Lung (tissue), 12 donors: Measurements from ENCODE around the gene CDH4. TPM values are rescaled to one million over a fixed set of nuclear protein-coding genes. Genes with fewer than 3 reads are reported as not detected.

Experiments
- ATAC-seq: fragments of 200-7000 bp; cut with Tn5 transposase; one replicate; pipeline ENCODE4 v1.9.1; 2020; ENCODE audit warnings: moderate number of reproducible peaks; ENCODE audit not compliant: insufficient read depth, low FRiP score
- DNase-seq, 3 donors: peaks; one replicate each; pipeline ENCODE4 v3.0.0-alpha.2; 2013 to 2017
- H3K27ac ChIP-seq, 2 donors: one replicate each; pipeline ENCODE4 v1.5.1; 2013; ENCODE audit warnings: mild to moderate bottlenecking in 2 of 2, moderate library complexity in 2 of 2, control low read depth in 1 of 2, inconsistent platforms in 1 of 2, low read depth in 1 of 2, low read length in 1 of 2
- H3K27me3 ChIP-seq, 3 donors: one replicate each; pipeline ENCODE4 v1.5.1; 2013; ENCODE audit warnings: low read length in 2 of 3; ENCODE audit not compliant: control insufficient read depth in 3 of 3, insufficient read depth in 3 of 3
- H3K36me3 ChIP-seq, 4 donors: one replicate each; pipeline ENCODE4 v1.5.1; 2013; ENCODE audit warnings: low read length in 4 of 4, mild to moderate bottlenecking in 1 of 4, moderate library complexity in 1 of 4; ENCODE audit not compliant: control insufficient read depth in 4 of 4, insufficient read depth in 4 of 4
- H3K4me1 ChIP-seq, 5 donors: one replicate each; pipeline ENCODE4 v1.5.1; 2013; ENCODE audit warnings: low read length in 5 of 5, mild to moderate bottlenecking in 2 of 5, moderate library complexity in 1 of 5; ENCODE audit not compliant: control insufficient read depth in 5 of 5, insufficient read depth in 5 of 5
- H3K4me3 ChIP-seq: one replicate; pipeline ENCODE4 v1.5.1; 2013; ENCODE audit warnings: mild to moderate bottlenecking, control low read depth, moderate library complexity
- H3K9ac ChIP-seq, 2 donors: one replicate each; pipeline ENCODE4 v1.5.1; 2013; ENCODE audit warnings: low read length in 2 of 2, control low read depth in 1 of 2; ENCODE audit not compliant: insufficient read depth in 1 of 2
- H3K9me3 ChIP-seq, 4 donors: one replicate each; pipeline ENCODE4 v1.5.1; 2013; ENCODE audit warnings: low read length in 3 of 4, mild to moderate bottlenecking in 1 of 4, moderate library complexity in 1 of 4; ENCODE audit not compliant: control insufficient read depth in 4 of 4, insufficient read depth in 3 of 4
- CTCF ChIP-seq: IDR thresholded peaks from 2 replicates; pipeline ENCODE4 v1.5.1; 2012; ENCODE audit warnings: mild to moderate bottlenecking; ENCODE audit errors: control extremely low read depth, extremely low read depth
- WGBS, 2 donors: extraction: QIAGEN DNeasy Blood & Tissue Kit; methylation state at CpG; one replicate each; pipeline ENCODE4 v1.1.7; 2013; 5-methylcytosine and 5-hydroxymethylcytosine counted together
- polyA plus RNA-seq, 2 donors: library from polyadenylated mRNA; stranded (reverse); fragments of 200-250 nt; gene quantifications; one replicate each; pipeline ENCODE4 v1.2.1, GENCODE V29; 2013
- total RNA-seq, 2 donors: library from RNA; depleted of rRNA in 1 of 2; stranded (reverse); fragments of >200 nt in 1 of 2; gene quantifications; one replicate each; pipeline ENCODE4 v1.2.1, GENCODE V29; 2014 to 2021
- donor health status: control.
- donor health status: control.
- donor health status: Bipolar disorder and iron deficiency.
- donor health status: healthy.
- donor health status: DM: yes; HTN: yes; CAD: no.

The CDH4 gene
- total and polyA plus RNA-seq, 4 donors: 0.10 to 2.1 (median 0.34) TPM

GRCh38 chr20:61301711-61302525 lies 49.9 kb downstream of the CDH4 start:
- no peak overlapping the region for H3K4me3 ChIP-seq
- H3K36me3 ChIP-seq: peaks cover 0 to 2% (median 0%) of the 10 kb centered on the region in 4 donors
- H3K27ac ChIP-seq: no peak overlapping the region
- H3K4me1 ChIP-seq: peaks cover 0 to 3% (median 0%) of the 10 kb centered on the region in 5 donors
- H3K9me3 ChIP-seq: peaks cover 0 to 3% (median 0%) of the 10 kb centered on the region in 4 donors
- DNase-seq: no peak
- H3K27me3 ChIP-seq: no peaks in the 10 kb centered on the region
- 73 to 74% methylated on average over 21 of the region's 21 CpGs for WGBS, 2 donors
- TF ChIP-seq CTCF: no peak
- no peak overlapping the region for H3K9ac ChIP-seq
- no peak for ATAC-seq

GRCh38 chr20:61303217-61303616 lies 51.2 kb downstream of the CDH4 start:
- peaks cover 0 to 2% (median 0%) of the 10 kb centered on the region in 4 donors for H3K36me3 ChIP-seq
- H3K9ac ChIP-seq: no peak overlapping the region
- DNase-seq (no peak), ATAC-seq (no peak)
- no peak overlapping the region for H3K27ac ChIP-seq
- no peak for TF ChIP-seq CTCF
- peaks cover 0 to 3% (median 0%) of the 10 kb centered on the region in 4 donors for H3K9me3 ChIP-seq
- no peak overlapping the region for H3K4me3 ChIP-seq
- H3K4me1 ChIP-seq: peaks cover 0 to 3% (median 0%) of the 10 kb centered on the region in 5 donors
- WGBS, 2 donors: 87 to 90% methylated on average over 7 to 8 of the region's 8 CpGs
- peaks cover 0 to 2% (median 0%) of the 10 kb centered on the region in 3 donors for H3K27me3 ChIP-seq

- peaks cover 0 to 2% (median 0%) of the 10 kb centered on the region in 3 donors for H3K27me3 ChIP-seq
- no peak overlapping the region for H3K4me3 ChIP-seq
- H3K9ac ChIP-seq: no peak overlapping the region
- H3K4me1 ChIP-seq: peaks cover 0 to 3% (median 0%) of the 10 kb centered on the region in 5 donors
- H3K27ac ChIP-seq: no peak overlapping the region
- peaks cover 0 to 3% (median 0%) of the 10 kb centered on the region in 4 donors for H3K9me3 ChIP-seq
- no peak for ATAC-seq
- H3K36me3 ChIP-seq: peaks cover 0 to 2% (median 0%) of the 10 kb centered on the region in 4 donors
- WGBS, 2 donors: 69 to 82% methylated on average over 12 of the region's 12 CpGs
- no peak for TF ChIP-seq CTCF
- DNase-seq: no peak
Observed at GRCh38 chr20:61303675-61304074, 51.6 kb downstream of the CDH4 start.
